GM12878 (cell line): ENCODE measurements around the gene RHEX. TPM values are rescaled to one million over a fixed set of nuclear protein-coding genes. Genes with fewer than 3 reads are reported as not detected.
A peak's percentile ranks its signal among the peaks of the same experiment; 100 is the strongest.
"Not testable (repeated sequence)": the region's sequence is repeated elsewhere in the genome, so short reads cannot be mapped to it uniquely, and the experiment has no call there.

Experiments used
- ATAC-seq: fragments of 200-7000 bp; cut with Tn5 transposase; 3 replicates; pipeline ENCODE4 v1.9.1; 2020; ENCODE audit warnings: mild to moderate bottlenecking, moderate library complexity
- BruUV-seq: library from RNA; stranded (reverse); fragments of 400-500 nt; replicated peaks from 2 replicates; lab custom pipeline; 2021; lab: Mats Ljungman, UMichigan
- CTCF ChIA-PET: fragments of 300-600 bp; sonication (Branson Sonifier 250); formaldehyde crosslinking; extraction: SDS; loops from one replicate; lab custom pipeline; 2021; ENCODE audit warnings: inconsistent platforms; lab: Yijun Ruan, JAX
- POLR2A ChIA-PET: fragments of 350-600 bp; formaldehyde crosslinking; extraction: SDS; loops from one replicate; lab custom pipeline; 2021; ENCODE audit warnings: inconsistent platforms; lab: Charles Lee
- RAD21 ChIA-PET: fragments of 300-600 bp; sonication (Branson Sonifier 250); formaldehyde crosslinking; loops from one replicate; lab custom pipeline; 2023; ENCODE audit warnings: antibody characterized with exemption; ENCODE audit not compliant: unreplicated experiment; lab: Charles Lee
- SMC1A ChIA-PET: fragments of 300-600 bp; sonication (Branson Sonifier 250); formaldehyde crosslinking; loops from one replicate; lab custom pipeline; 2023; ENCODE audit not compliant: unreplicated experiment, uncharacterized antibody; lab: Charles Lee
- DNase-seq: peaks from one replicate; pipeline ENCODE4 v3.0.0-alpha.2; 2011; ENCODE audit warnings: low read depth, low spot score
- FAIRE-seq: peaks from 3 replicates; lab custom pipeline; 2011; peaks lifted over from hg19 to GRCh38; lab: Jason Lieb, UNC
- H2AFZ ChIP-seq: 2 replicates; pipeline ENCODE4 v1.6.0; 2011; ENCODE audit warnings: low read depth, low read length, control low read depth; ENCODE audit not compliant: control insufficient read depth
- H3K27ac ChIP-seq: 2 replicates; pipeline ENCODE4 v1.5.1; 2011; ENCODE audit warnings: control low read depth; ENCODE audit not compliant: control insufficient read depth, insufficient read depth
- H3K27me3 ChIP-seq, 2 experiments: replicated peaks in 1 of 2; 2 replicates each; pipeline versions ENCODE4 v1.6.0 to v1.6.1; 2011; ENCODE audit warnings: low read length in 1 of 2; ENCODE audit not compliant: control insufficient read depth in 2 of 2, insufficient read depth in 2 of 2
- H3K36me3 ChIP-seq, 2 experiments: 2 replicates each; pipeline ENCODE4 v1.5.1; 2011; ENCODE audit warnings: low read length in 1 of 2; ENCODE audit not compliant: control insufficient read depth in 2 of 2, insufficient read depth in 2 of 2
- H3K4me1 ChIP-seq: 2 replicates; pipeline ENCODE4 v1.6.1; 2011; ENCODE audit warnings: mild to moderate bottlenecking, low read length, moderate library complexity, mixed read lengths; ENCODE audit not compliant: control insufficient read depth, insufficient read depth
- H3K4me2 ChIP-seq: 2 replicates; pipeline ENCODE4 v1.6.0; 2011; ENCODE audit warnings: control low read depth; ENCODE audit not compliant: control insufficient read depth, insufficient read depth
- H3K4me3 ChIP-seq: fragments of 200-600 bp; sonication (generic); 2 replicates; pipeline ENCODE4 v1.5.1; 2016
- H3K79me2 ChIP-seq: 2 replicates; pipeline ENCODE4 v1.6.0; 2011; ENCODE audit warnings: low read length; ENCODE audit not compliant: control insufficient read depth, insufficient read depth
- H3K9ac ChIP-seq: 2 replicates; pipeline ENCODE4 v1.8.0; 2011; ENCODE audit warnings: low read length, control low read depth, mixed read lengths; ENCODE audit not compliant: control insufficient read depth, insufficient read depth
- H3K9me3 ChIP-seq: replicated peaks from 3 replicates; pipeline ENCODE4 v1.5.1; 2011; ENCODE audit warnings: mild to moderate bottlenecking, low read length; ENCODE audit not compliant: control insufficient read depth, insufficient read depth
- H4K20me1 ChIP-seq: 2 replicates; pipeline ENCODE4 v1.6.0; 2011; ENCODE audit not compliant: control insufficient read depth, insufficient read depth
- GATAD2B ChIP-seq: fragments of 450-650 bp; conservative IDR thresholded peaks from 2 replicates; pipeline ENCODE4 v1.6.1; 2017; ENCODE audit warnings: low read depth, mild to moderate bottlenecking, moderate library complexity
- MEF2B ChIP-seq: fragments of 450-650 bp; IDR thresholded peaks from 2 replicates; pipeline ENCODE4 v1.6.1; 2018; ENCODE audit warnings: mild to moderate bottlenecking, moderate library complexity; ENCODE audit not compliant: partially characterized antibody, poor library complexity, severe bottlenecking
- NR2F1 ChIP-seq: fragments of 450-650 bp; conservative IDR thresholded peaks from 2 replicates; pipeline ENCODE4 v1.6.1; 2017; ENCODE audit warnings: mild to moderate bottlenecking
- NRF1 ChIP-seq: conservative IDR thresholded peaks from 2 replicates; pipeline ENCODE4 v1.6.1; 2011; ENCODE audit warnings: mild to moderate bottlenecking, low read depth, low read length, improper control_type of control experiment
- RB1 ChIP-seq: fragments of 450-650 bp; formaldehyde crosslinking; IDR thresholded peaks from 2 replicates; pipeline ENCODE4 v1.6.1; 2017; ENCODE audit warnings: mild to moderate bottlenecking, borderline replicate concordance
- SMARCA5 ChIP-seq: fragments of 450-650 bp; IDR thresholded peaks from 2 replicates; pipeline ENCODE4 v1.6.1; 2017; ENCODE audit warnings: mild to moderate bottlenecking
- WGBS: methylation state at CpG from one replicate; pipeline ENCODE4 v1.1.6; 2016; ENCODE audit warnings: low lambda C conversion rate; ENCODE audit not compliant: insufficient replicate concordance, insufficient coverage; ENCODE audit errors: missing lambda C conversion rate; 5-methylcytosine and 5-hydroxymethylcytosine counted together
- in situ Hi-C: fragments of 300-500 bp; cut with MboI; formaldehyde crosslinking; loops from 9 replicates; pipeline ENCODE4 v1.14.3; 2018; ENCODE audit warnings: mixed read lengths
- intact Hi-C: fragments of 100-400 bp; cut with micrococcal nuclease; formaldehyde crosslinking; loops from one replicate; pipeline ENCODE4 v1.14.2; 2022; ENCODE audit not compliant: unreplicated experiment
- polyA plus RNA-seq, 11 experiments: library from polyadenylated mRNA; depleted of rRNA in 4 of 11; unstranded in 6 of 11; stranded (reverse) in 5 of 11; fragments of >200 nt; fragmentation: Nextera tagmentation in 4 of 11; fragmentation: Illumina TruSeq in 1 of 11; extraction: Ambion mirVana in 4 of 11; extraction: Trizol in 1 of 11; gene quantifications; 1 replicate in 1 of 11; 2 replicates in 10 of 11; pipeline versions ENCODE4 v1.2.1 to v1.2.3, GENCODE V29; 2011 to 2016; ENCODE audit warnings: inconsistent platforms in 2 of 11, missing spikeins in 2 of 11, low read depth in 1 of 11
- total RNA-seq, 4 experiments: library from RNA; depleted of rRNA in 3 of 4; stranded (reverse); fragments of >200 nt in 3 of 4; fragmentation: Illumina TruSeq in 1 of 4; extraction: Trizol in 1 of 4; gene quantifications; 2 replicates each; pipeline versions ENCODE4 v1.2.1 to v1.2.3, GENCODE V29; 2013 to 2021
- TF ChIP-seq, protein P1 (sequence below): fragments of 450-650 bp; IDR thresholded peaks from 2 replicates; pipeline ENCODE4 v1.6.1; 2017; ENCODE audit warnings: antibody characterized with exemption, mild to moderate bottlenecking, moderate library complexity
- TF ChIP-seq, protein P2 (sequence below): fragments of 450-650 bp; IDR thresholded peaks from 2 replicates; pipeline ENCODE4 v1.6.1; 2016; ENCODE audit warnings: mild to moderate bottlenecking
- TF ChIP-seq, protein P3 (sequence below): fragments of 450-650 bp; IDR thresholded peaks from 2 replicates; pipeline ENCODE4 v1.6.1; 2017; ENCODE audit warnings: mild to moderate bottlenecking, moderate library complexity

RHEX gene
- total and polyA plus RNA-seq, 10 of the 15 experiments (the other 5 are each of a cell fraction or from before 2014, with no cell fraction given): 2.4 to 11.4 (median 5.7) TPM

- TF ChIP-seq, protein P1, sequence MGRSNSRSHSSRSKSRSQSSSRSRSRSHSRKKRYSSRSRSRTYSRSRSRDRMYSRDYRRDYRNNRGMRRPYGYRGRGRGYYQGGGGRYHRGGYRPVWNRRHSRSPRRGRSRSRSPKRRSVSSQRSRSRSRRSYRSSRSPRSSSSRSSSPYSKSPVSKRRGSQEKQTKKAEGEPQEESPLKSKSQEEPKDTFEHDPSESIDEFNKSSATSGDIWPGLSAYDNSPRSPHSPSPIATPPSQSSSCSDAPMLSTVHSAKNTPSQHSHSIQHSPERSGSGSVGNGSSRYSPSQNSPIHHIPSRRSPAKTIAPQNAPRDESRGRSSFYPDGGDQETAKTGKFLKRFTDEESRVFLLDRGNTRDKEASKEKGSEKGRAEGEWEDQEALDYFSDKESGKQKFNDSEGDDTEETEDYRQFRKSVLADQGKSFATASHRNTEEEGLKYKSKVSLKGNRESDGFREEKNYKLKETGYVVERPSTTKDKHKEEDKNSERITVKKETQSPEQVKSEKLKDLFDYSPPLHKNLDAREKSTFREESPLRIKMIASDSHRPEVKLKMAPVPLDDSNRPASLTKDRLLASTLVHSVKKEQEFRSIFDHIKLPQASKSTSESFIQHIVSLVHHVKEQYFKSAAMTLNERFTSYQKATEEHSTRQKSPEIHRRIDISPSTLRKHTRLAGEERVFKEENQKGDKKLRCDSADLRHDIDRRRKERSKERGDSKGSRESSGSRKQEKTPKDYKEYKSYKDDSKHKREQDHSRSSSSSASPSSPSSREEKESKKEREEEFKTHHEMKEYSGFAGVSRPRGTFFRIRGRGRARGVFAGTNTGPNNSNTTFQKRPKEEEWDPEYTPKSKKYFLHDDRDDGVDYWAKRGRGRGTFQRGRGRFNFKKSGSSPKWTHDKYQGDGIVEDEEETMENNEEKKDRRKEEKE: no peak
- TF ChIP-seq NRF1: no peak
- TF ChIP-seq, protein P2, sequence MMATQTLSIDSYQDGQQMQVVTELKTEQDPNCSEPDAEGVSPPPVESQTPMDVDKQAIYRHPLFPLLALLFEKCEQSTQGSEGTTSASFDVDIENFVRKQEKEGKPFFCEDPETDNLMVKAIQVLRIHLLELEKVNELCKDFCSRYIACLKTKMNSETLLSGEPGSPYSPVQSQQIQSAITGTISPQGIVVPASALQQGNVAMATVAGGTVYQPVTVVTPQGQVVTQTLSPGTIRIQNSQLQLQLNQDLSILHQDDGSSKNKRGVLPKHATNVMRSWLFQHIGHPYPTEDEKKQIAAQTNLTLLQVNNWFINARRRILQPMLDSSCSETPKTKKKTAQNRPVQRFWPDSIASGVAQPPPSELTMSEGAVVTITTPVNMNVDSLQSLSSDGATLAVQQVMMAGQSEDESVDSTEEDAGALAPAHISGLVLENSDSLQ: peak; percentile 79
Measured at GRCh38 chr1:206050655-206051235, 2.2 kb upstream of the RHEX start (continued).

GRCh38 chr1:206052231-206052865 lies 625 bp upstream of the RHEX start:
- in situ Hi-C loops (loop anchor here (5.0 to 10.0 kb wide), 2 partner anchors 732 to 770 kb away; no protein-coding TSS in a partner anchor), intact Hi-C loops (loop anchor here (10.0 kb wide), 2 partner anchors 418 to 1538 kb away; partner anchors contain the start of genes ELK4 and MDM4)
- not testable (repeated sequence) for H3K36me3 ChIP-seq, H4K20me1 ChIP-seq, H3K27me3 ChIP-seq, H3K9me3 ChIP-seq, DNase-seq, BruUV-seq, FAIRE-seq, H2AFZ ChIP-seq
- ChIA-PET SMC1A (interaction anchor here (0.6 to 1.5 kb wide), 5 partner anchors 9 to 136 kb away, joined by 3 to 6 read pairs (median 4); no protein-coding TSS in a partner anchor), POLR2A (interaction anchor here (0.8 kb wide), 2 partner anchors 9 to 17 kb away, joined by 3 to 4 read pairs; no protein-coding TSS in a partner anchor), CTCF (interaction anchor here (1.3 to 2.7 kb wide), 5 partner anchors 9 to 54 kb away, joined by 5 to 18 read pairs (median 8); no protein-coding TSS in a partner anchor), RAD21 (interaction anchor here (0.6 to 2.4 kb wide), 9 partner anchors 10 to 869 kb away, joined by 3 to 13 read pairs (median 3); partner anchors contain the start of gene FCMR)
- Histone ChIP-seq H3K4me3 (peak overlapping the region; percentile 70; the same call in 1 of the 2 replicates), H3K9ac (peak overlapping the region; percentile 86), H3K4me2 (peak overlapping the region; percentile 64), H3K79me2 (peaks cover 46% of the 10 kb centered on the region), H3K4me1 (peaks cover 50% of the 10 kb centered on the region), H3K27ac (peak overlapping the region; percentile 98)
- peak; percentile 7 for ATAC-seq
- 0% methylated on average over 6 of the region's 8 CpGs for WGBS
- TF ChIP-seq GATAD2B (peak; percentile 13; the same call in 1 of the 2 replicates), RB1 (0 out of 2 replicates have a peak, but pooled peaks have one; percentile 30), NR2F1 (0 out of 2 replicates have a peak, but pooled peaks have one; percentile 16), MEF2B (peak; percentile 24), SMARCA5 (0 out of 2 replicates have a peak, but pooled peaks have one; percentile 18)
- TF ChIP-seq, protein P3, sequence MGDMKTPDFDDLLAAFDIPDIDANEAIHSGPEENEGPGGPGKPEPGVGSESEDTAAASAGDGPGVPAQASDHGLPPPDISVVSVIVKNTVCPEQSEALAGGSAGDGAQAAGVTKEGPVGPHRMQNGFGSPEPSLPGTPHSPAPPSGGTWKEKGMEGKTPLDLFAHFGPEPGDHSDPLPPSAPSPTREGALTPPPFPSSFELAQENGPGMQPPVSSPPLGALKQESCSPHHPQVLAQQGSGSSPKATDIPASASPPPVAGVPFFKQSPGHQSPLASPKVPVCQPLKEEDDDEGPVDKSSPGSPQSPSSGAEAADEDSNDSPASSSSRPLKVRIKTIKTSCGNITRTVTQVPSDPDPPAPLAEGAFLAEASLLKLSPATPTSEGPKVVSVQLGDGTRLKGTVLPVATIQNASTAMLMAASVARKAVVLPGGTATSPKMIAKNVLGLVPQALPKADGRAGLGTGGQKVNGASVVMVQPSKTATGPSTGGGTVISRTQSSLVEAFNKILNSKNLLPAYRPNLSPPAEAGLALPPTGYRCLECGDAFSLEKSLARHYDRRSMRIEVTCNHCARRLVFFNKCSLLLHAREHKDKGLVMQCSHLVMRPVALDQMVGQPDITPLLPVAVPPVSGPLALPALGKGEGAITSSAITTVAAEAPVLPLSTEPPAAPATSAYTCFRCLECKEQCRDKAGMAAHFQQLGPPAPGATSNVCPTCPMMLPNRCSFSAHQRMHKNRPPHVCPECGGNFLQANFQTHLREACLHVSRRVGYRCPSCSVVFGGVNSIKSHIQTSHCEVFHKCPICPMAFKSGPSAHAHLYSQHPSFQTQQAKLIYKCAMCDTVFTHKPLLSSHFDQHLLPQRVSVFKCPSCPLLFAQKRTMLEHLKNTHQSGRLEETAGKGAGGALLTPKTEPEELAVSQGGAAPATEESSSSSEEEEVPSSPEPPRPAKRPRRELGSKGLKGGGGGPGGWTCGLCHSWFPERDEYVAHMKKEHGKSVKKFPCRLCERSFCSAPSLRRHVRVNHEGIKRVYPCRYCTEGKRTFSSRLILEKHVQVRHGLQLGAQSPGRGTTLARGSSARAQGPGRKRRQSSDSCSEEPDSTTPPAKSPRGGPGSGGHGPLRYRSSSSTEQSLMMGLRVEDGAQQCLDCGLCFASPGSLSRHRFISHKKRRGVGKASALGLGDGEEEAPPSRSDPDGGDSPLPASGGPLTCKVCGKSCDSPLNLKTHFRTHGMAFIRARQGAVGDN: peak; percentile 38; the same call in 1 of the 2 replicates
